HepG2 (cell line): Measurements from ENCODE around the gene GORASP2. TPM values are rescaled to one million over a fixed set of nuclear protein-coding genes. Genes with fewer than 3 reads are reported as not detected.

ENCODE experiments used
- AGO1 ChIP-seq: fragments of 200-400 bp; formaldehyde crosslinking; IDR thresholded peaks from 2 replicates; pipeline ENCODE4 v1.6.1; 2017; ENCODE audit warnings: mild to moderate bottlenecking, low read depth, low read length, moderate library complexity; ENCODE audit not compliant: poor library complexity, severe bottlenecking
- CC2D1A ChIP-seq: sonication (generic); formaldehyde crosslinking; IDR thresholded peaks from 2 replicates; pipeline ENCODE4 v1.8.1; 2023; ENCODE audit warnings: mild to moderate bottlenecking, missing genetic modification reagents
- GABPA ChIP-seq, 2 experiments: IDR thresholded peaks; 2 replicates each; pipeline ENCODE4 v1.6.1; 2011 to 2016; ENCODE audit warnings: low read depth in 2 of 2, low read length in 1 of 2, missing biosample characterization in 1 of 2, missing genetic modification characterization in 1 of 2
- IRF9 ChIP-seq: sonication (generic); formaldehyde crosslinking; IDR thresholded peaks from 2 replicates; pipeline ENCODE4 v1.8.0; 2022; ENCODE audit warnings: missing genetic modification reagents, mild to moderate bottlenecking, borderline replicate concordance
- IRX3 ChIP-seq: sonication (generic); formaldehyde crosslinking; IDR thresholded peaks from 2 replicates; pipeline ENCODE4 v1.8.1; 2023; ENCODE audit warnings: mild to moderate bottlenecking, low read depth, missing genetic modification reagents, borderline replicate concordance
- PRDM4 ChIP-seq: sonication (generic); formaldehyde crosslinking; IDR thresholded peaks from 2 replicates; pipeline ENCODE4 v1.9.0; 2021; ENCODE audit warnings: missing genetic modification reagents, borderline replicate concordance
- PREB ChIP-seq: sonication (generic); formaldehyde crosslinking; IDR thresholded peaks from 2 replicates; pipeline ENCODE4 v1.4.0; 2020; ENCODE audit warnings: missing genetic modification reagents
- RBM22 ChIP-seq: fragments of 200-400 bp; formaldehyde crosslinking; optimal IDR thresholded peaks from 2 replicates; pipeline ENCODE3; 2017; ENCODE audit warnings: mild to moderate bottlenecking, low read length, moderate library complexity
- THAP11 ChIP-seq: IDR thresholded peaks from 2 replicates; pipeline ENCODE4 v1.6.1; 2016; ENCODE audit warnings: missing biosample characterization, missing genetic modification reagents
- ZMYM2 ChIP-seq: sonication (generic); formaldehyde crosslinking; IDR thresholded peaks from 2 replicates; pipeline ENCODE4 v1.8.0; 2022; ENCODE audit warnings: mild to moderate bottlenecking, missing genetic modification reagents
- ZNF513 ChIP-seq: sonication (generic); formaldehyde crosslinking; conservative IDR thresholded peaks from 2 replicates; pipeline ENCODE4 v1.5.0; 2020; ENCODE audit warnings: missing genetic modification reagents
- ZNF563 ChIP-seq: sonication (generic); formaldehyde crosslinking; IDR thresholded peaks from 2 replicates; pipeline ENCODE4 v1.8.0; 2022; ENCODE audit warnings: mild to moderate bottlenecking, moderate library complexity, missing genetic modification reagents
- ZNF570 ChIP-seq: sonication (generic); formaldehyde crosslinking; IDR thresholded peaks from 2 replicates; pipeline ENCODE4 v1.4.0; 2020; ENCODE audit warnings: mild to moderate bottlenecking, missing genetic modification reagents, borderline replicate concordance
- ZNF678 ChIP-seq: sonication (generic); formaldehyde crosslinking; IDR thresholded peaks from 2 replicates; pipeline ENCODE4 v1.4.0; 2020; ENCODE audit warnings: mild to moderate bottlenecking, missing genetic modification reagents
- polyA plus RNA-seq, 8 experiments: library from polyadenylated mRNA; depleted of rRNA in 3 of 8; stranded (reverse) in 7 of 8; unstranded in 1 of 8; fragments of >200 nt; fragmentation: Illumina TruSeq in 4 of 8; extraction: Trizol in 4 of 8; gene quantifications; 2 replicates each; pipeline versions ENCODE4 v1.2.1 to v1.2.3, GENCODE V29; 2011 to 2016; ENCODE audit warnings: low read depth in 4 of 8, missing spikeins in 1 of 8, mixed read lengths in 1 of 8; ENCODE audit not compliant: insufficient read depth in 1 of 8
- total RNA-seq, 5 experiments: library from RNA; depleted of rRNA; stranded (reverse); fragments of >200 nt; fragmentation: Illumina TruSeq; extraction: Trizol; gene quantifications; 2 replicates each; pipeline ENCODE4 v1.2.3, GENCODE V29; 2016; ENCODE audit warnings: low read depth in 1 of 5

Gene GORASP2
- total and polyA plus RNA-seq, 2 of the 13 experiments (the other 11 are each of a cell fraction or from before 2014, with no cell fraction given), result 103 to 239 TPM

- TF ChIP-seq ZNF513 (CRISPR knock-in tag) (no peak), AGO1 (peak; percentile 49), GABPA (IDR thresholded peaks at IDR 0.05; ENCODE audit: low read depth, low read length) (no peak), GABPA (CRISPR knock-in tag; IDR thresholded peaks at IDR 0.05; ENCODE audit: low read depth) (peak; percentile 75), IRF9 (CRISPR knock-in tag) (peak; percentile 97), PRDM4 (CRISPR knock-in tag) (peak; percentile 61; the same call in 1 of the 2 replicates), ZNF678 (peak; percentile 95; the same call in 1 of the 2 replicates), THAP11 (CRISPR knock-in tag) (peak; percentile 95), IRX3 (peak; percentile 94), ZNF570 (no peak), ZMYM2 (no peak), CC2D1A (CRISPR knock-in tag) (peak; percentile 66; the same call in 1 of the 2 replicates), PREB (CRISPR knock-in tag) (no peak), ZNF563 (CRISPR knock-in tag) (peak; percentile 99), RBM22 (no peak)
Measured at GRCh38 chr2:170928824-170929685, at the start of gene GORASP2 (continued).
